IPS-NIHi11 (cell line): Measurements from ENCODE around the gene TECR.
A peak's percentile ranks its signal among the peaks of the same experiment; 100 is the strongest.
"Not testable (repeated sequence)": the region's sequence is repeated elsewhere in the genome, so short reads cannot be mapped to it uniquely, and the experiment has no call there.

Experiments used
- DNase-seq: peaks from one replicate; pipeline ENCODE4 v3.0.0; 2012; ENCODE audit warnings: mixed read lengths, low spot score

TECR gene

DNA sequence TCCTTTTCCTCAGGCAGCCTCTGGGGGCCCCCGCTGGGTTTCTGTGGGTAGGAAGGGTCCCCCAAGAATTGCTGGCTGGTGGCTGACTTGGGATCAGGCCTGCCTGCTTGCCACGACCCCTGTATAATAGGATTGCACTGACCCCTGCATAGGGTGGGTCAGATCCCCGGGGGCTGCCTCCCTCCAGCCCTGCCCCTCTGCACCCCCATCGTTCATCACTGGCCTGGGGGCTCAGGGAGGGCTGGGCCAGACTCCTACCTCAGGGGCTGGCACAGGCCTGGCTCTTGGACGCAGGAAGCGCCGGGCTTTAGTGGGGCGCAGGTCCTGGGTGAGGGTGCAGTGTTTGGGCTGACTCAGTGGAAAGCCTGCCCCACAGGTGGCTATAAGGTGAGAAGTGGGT lies 31.9 kb downstream of the TECR start:
- no peak for DNase-seq

DNA sequence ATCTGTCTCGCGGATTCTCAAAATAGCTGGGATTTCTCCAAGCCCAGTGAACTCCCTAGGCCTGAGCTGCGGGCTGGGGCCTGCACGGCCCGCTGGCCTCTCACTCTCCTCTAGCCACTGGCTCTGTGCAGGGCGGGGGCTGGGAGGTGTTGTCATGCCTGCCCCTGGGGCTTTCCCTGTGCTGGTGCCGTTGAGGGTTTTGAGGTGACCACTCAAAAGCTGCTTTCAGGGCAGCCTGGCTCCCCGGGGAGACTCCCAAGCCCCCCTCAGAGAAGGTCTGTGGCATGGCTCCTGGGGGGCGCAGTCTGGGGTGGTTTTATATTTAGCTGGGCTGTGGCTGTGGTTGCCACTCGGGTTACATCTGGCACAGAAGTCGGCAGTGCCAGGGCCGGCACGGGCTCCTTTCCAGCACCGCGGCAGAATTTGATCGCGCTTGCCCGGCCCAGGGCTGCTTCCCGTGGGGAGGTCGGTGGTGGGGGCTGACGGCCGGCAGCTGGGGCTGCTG lies 32.5 kb downstream of the TECR start:
- no peak for DNase-seq

DNA sequence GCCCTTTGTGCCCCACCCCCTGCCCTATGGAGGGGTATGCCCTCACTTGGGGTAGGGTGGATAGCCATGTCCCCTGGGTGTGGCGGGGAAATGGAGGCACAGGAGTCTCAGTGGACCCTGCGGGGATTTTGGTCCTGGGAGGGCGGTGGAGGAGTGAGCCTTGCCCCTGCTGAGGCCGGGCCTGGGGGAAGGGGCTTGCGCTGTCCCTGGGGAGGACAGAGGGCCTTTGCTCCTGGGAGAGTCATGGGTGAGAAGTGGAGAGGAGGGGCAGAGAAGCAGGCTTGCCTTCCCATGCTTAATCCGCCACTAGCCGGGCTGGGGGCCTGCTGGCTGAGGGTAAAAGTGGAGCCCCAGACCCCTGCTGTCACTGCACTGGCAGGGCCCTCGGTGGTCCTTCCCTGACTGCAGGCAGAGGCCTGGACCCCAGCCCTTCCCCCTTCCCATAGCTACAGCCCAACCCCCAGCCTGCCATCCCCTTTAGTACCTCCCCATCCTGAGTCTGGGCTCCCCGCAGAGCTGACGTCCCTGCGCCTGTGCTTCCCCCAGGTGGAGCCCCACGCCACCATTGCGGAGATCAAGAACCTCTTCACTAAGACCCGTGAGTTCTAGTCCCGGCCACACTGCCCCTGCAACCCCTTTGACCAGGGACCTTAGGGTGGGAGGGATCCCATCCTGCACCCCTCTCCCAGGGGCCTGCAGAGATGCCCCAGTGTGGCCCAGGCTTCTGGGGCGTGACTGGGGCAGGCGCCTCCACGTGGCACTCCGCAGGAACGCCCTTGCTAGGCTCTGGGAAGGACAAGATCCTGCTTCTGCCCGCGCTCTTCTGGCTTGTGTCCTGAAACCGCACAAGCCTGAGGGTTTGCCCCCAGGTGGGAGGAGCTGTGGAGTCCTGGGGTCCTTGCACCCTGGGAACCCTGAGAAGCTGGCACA lies 33.5 kb downstream of the TECR start:
- no peak for DNase-seq

DNA sequence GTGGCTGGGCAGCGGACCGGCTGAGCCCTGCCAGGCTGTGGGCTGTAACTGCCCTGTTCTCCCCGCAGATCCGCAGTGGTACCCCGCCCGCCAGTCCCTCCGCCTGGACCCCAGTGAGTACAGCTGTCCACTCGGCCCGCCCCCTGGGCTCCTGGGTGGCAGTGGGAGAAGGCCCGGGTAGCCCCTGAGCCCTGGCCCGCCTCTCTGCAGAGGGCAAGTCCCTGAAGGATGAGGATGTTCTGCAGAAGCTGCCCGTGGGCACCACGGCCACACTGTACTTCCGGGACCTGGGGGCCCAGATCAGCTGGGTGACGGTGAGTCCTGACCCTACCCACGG lies 34.2 kb downstream of the TECR start:
- no peak for DNase-seq

DNA sequence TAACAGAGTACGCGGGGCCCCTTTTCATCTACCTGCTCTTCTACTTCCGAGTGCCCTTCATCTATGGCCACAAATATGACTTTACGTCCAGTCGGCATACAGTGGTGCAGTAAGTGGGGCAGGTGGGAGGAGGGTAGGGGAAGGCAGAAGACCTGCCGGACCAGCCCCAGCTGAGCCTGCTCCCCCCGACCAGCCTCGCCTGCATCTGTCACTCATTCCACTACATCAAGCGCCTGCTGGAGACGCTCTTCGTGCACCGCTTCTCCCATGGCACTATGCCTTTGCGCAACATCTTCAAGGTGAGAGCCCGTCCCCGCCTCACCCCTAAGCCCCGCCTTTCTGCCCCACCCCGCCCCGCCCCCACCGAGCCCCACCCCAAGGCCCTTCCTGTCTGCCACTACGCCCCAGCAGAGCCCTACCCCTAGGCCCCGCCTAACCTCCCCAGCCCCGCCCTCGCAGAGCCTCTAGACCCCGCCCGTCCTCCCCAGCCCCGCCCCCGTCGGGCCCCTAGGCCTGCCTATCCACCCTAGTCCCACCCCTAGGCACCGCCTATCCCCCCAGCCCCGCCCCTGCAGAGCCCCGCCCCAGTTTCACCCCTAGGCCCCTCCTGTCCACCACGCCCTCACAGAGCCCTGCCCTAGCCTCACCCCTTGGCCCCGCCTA lies 34.7 kb downstream of the TECR start:
- DNase-seq, result peak; percentile 93

DNA sequence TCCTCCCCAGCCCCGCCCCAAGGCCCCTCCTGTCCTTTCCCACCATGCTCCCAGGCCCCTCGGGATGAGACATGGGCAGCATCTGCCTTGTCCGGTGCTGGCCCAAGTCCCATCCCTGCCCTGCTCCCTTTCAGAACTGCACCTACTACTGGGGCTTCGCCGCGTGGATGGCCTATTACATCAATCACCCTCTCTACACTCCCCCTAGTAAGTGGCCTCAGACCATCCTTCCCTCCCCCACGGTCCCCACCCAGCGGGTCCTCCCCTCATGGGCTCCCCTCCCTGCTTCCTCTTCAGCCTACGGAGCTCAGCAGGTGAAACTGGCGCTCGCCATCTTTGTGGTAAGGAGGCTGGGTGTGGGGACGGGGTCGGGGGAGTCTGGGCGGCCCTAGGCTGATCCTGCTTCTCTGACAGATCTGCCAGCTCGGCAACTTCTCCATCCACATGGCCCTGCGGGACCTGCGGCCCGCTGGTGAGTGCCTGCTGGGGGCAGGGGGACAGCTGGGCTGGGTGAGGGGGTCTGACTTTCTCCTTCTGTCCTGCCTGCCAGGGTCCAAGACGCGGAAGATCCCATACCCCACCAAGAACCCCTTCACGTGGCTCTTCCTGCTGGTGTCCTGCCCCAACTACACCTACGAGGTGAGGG lies 35.4 kb downstream of the TECR start:
- not testable (repeated sequence) for DNase-seq

DNA sequence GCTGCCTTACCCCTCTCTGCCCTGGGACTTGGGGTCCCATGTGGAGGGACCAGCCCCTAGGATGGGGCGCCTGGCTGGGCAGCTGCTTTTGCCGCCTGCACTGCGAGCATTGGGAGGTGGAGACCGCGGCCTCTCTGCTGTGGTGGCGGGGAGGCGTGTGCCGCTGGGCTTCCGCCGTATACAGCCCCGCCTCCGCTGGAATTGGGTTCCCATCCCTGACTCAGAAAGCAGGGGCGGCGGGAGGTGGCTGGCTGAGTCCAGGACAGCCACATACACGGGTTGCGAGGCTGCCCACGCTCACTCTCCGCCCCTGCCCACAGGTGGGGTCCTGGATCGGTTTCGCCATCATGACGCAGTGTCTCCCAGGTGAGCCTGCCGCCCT lies 35.9 kb downstream of the TECR start:
- DNase-seq, result no peak

DNA sequence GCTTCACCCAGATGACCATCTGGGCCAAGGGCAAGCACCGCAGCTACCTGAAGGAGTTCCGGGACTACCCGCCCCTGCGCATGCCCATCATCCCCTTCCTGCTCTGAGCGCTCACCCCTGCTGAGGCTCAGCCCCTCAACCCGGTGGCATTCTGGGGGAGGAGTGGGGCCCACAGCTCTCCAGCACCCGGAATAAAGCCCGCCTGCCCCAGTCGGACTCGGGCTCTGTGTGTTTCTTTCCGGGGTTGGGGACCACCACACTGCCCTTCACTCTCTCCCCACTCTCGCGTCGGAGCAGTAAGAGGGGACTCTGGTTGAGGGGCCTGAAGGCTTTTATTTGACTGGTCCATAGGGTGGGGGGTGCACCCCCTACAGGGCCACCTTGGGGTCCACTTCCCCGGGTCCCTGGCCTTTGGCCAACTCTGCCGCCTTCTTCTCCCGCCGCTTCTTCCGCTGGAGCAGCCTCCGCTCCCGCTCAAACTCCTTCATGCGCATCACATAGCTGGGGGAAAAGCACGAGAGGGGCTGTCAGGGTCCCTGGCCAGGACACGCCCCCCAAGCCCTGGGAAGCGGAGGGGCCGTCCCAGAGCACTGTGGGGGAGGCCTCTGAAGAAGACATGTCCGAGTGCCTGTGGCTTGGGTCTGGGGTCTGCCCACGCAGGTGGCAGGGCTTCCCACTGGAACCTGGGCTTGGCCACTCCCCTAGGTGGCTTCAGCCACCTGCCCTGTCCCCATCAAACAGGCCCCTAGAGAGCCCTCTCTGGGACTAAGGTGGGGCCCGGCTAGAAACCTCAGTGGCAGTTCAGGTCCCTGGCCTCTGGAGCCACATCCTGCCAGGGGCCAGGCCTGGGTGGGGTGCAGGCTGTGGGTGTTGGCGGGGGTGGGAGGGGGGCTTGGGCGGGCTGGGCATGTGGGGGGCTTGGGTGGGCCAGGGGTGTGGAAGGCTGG lies 36.6 kb downstream of the TECR start:
- DNase-seq, result no peak

DNA sequence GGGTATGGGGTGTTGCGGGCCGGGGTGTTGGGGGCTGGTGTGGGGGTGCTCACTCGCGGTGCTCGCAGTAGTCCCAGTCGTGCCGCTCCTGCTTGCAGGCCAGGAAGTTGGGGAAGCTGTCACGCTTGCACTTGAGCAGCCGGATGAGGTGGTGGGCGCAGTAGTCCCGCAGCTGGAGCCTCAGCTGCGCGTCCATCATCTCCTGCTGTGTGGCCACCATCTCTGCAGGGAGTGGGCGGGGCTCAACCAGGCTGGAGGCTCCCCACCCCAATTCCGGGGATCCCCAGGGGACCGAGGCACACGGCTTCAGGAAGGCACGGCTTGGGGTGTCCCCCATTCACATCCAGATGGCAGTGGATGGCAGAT lies 37.3 kb downstream of the TECR start:
- no peak for DNase-seq

DNA sequence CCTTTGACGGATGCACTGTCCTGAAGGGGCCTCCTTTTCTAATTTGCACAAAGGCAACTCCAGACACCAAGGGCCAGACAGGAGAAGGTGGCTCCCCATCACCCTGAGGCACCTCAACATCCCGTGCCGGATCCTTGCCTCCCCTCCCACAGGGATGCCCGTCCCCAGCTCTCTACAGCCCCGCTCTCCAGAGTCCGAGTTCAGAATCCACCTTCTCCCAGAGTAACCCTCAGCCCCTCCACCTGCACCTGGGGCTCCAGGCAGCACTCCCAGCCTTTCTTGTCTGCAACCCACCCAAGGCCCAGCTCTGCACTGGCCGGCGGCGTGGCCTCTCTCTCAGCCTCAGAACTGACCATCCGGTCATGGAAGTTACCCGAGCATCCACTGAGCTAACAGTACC lies 37.7 kb downstream of the TECR start:
- no peak for DNase-seq

DNA sequence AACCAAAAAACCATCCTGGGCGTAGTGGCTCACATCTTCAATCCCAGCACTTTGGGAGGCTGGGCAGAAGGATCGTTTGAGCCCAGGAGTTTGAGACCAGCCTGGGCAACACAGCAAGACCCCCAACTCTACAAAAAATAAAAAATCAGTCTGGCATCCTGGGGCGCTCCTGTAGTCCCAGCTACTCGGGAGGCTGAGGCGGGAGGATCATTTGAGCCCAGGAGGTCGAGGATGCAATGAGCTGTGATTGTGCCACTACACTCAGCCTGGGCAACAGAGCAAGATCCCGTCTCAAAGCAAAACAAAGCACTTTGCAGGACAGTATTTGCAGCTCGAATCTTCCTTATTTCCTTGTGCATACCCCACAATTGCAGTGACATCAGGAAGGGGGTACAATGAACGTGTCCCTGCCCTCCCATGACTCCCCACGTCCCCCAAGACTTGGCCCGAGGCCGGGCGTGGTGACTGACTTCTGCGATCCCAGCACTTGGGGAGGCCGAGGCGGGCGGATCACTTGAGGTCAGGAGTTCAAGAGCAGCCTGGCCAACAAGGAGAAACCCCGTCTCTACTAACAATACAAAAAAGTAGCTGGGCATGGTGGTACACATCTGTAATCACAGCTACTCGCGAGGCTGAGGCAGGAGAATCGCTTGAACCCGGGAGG lies 41.6 kb downstream of the TECR start:
- DNase-seq, result no peak

DNA sequence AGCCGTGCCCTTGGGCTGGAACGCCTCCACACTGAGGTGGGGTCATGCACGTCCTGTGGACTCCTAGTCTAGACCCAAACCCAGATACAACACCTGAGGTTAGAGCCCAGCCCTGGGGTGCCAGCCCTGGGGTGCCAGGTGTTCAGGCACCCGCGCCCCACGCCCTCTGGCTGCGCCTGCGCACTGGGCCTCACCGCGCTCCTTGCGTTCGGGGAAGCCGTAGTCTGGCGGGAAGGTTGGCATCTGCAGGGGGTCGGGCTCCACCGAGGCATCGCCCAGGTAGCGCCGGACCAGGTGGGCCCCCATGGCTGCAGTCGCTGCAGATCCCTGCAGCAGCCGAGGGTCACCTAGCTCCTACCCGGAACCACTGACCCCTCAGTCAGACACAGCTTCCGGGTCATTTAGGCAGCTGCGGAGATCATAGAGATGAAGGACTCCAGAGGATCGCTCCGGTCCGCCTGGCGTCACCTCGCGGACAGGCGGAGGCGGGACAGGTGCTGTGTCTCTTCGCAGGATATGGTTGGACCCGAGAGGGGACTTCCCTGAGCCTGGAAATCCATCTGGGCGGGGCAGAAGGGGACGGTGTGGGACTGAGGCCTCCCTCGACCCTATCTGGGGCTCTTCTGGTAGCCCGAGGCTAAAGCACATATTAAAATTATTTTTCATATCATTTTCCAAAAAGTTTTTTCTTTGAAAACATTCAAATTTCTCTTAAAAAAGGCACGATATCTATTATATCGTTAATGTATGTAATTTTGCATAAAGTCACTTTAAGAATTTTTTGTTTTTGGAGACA lies 42.5 kb downstream of the TECR start, which contains the start of gene NDUFB7:
Gene NDUFB7, minus strand, starts transcription at position 372 of the 796 bp plus-strand sequence. Its CDS starts 66 bp downstream, at position 306.
- DNase-seq, result peak; percentile 91

DNA sequence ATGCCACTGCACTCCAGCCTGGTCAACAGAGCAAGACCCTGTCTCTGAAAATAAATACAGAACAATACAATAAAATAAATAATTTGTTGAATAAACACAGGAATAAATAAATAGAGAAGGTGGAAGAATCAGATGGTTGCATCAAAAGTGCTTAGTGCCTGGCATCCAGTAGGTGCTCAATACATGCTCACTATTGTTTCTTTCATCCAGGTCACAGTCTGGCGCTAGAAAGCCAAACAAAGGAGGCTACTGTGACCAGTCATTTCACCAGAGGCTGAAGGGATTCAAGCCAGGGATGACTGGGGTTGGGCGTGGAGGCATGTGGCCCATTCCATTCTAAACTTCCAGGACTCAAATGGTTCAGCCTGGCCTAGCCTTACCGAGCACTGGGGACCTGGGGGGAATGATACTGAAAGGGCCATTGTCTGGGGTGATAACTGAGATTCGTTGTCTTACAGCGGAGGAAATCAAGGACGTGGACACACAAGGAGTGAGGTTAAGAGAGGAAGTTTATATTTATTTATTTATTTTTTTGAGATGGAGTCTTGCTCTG lies 46.1 kb downstream of the TECR start:
- no peak for DNase-seq

DNA sequence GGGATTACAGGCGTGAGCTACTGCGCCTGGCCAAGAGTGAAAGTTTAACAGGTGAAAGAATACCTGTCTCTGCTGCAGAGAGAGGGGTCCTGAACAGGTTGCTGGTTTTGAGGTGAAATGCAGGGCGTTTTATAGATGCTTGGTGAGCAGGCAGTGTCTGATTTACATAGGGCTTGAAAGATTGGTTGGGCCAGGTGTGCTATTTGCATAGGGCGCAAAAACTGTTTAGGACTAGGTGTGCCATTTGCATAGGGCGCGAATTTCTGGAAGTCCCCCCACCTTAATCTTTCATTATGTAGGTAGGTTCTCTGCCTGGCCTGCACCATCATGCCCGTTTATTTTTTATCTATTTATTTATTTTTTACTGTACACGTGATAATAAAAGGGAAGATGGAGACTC lies 47.0 kb downstream of the TECR start:
- DNase-seq, result no peak

DNA sequence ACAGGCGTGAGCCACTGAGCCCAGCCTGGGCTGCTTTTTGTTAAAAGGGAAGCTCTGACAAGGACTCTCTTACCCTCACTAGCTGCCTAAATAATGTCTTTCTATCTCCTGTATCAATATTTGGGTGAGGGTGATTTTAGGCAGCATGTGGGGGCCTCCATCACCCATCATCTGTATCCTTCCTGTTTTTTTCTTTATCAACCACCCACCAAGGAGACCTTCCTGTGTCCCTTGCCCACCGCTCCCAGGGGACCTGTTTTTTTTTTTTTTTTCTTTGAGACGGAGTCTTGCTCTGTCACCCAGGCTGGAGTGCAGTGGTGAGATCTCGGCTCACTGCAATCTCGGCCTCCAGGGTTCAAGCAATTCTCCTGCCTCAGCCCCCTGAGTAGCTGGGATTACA lies 47.9 kb downstream of the TECR start:
- no peak for DNase-seq

DNA sequence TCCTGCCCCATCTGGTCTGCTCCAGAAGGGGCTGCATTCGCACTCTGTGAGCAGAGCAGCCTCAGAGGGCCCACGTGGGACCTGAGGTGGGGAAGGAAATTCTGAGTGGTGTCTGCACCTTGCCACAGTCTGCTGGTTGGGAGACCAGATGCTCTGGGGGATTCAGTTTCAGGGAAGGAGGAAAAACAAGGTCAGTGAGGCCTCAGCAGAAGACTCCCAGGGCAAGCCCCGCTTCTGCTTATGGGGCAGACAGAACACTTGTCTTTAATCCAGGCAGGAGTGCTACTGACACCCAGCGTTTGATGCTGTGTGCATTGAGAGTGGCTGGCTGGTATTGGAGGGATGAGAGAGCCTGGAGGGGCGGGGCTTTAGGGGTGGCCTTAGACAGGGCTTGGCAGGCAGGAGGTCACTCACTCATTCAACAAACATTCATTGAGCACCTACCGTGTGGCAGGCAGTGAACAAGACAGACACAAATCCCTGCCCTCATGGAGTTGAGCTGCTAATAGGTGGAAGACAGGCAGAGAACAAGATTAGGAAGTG lies 48.6 kb downstream of the TECR start:
- DNase-seq, result peak; percentile 46

DNA sequence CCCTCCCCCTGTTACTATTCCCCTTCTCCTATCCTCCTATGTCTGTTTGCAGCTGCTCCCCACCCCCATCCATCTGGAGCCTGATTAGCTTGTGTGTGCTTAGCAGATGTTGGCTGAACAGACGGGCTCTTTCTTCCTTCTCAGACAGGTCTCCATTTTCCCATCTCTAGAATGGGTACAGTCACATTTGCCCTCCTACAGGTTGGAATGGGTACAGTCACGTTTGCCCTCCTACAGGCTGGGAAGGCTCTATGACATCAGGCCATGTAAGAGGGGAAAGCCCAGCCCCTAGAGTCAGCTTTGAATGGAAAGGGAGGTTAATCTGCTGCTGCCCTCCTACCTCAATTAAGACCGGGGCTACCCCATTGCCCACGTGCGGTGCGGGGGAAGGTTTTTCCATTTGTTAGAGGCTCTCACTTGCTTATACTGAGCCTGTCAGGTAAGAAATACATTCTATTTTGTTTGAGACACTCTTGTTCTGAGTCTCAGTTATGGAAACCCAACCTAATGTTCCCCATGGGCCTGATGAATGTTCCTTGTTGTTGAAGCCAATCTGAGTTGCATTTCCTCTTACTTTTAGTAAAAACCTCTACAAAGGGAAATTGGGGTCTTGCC lies 51.3 kb downstream of the TECR start:
- DNase-seq, result no peak

DNA sequence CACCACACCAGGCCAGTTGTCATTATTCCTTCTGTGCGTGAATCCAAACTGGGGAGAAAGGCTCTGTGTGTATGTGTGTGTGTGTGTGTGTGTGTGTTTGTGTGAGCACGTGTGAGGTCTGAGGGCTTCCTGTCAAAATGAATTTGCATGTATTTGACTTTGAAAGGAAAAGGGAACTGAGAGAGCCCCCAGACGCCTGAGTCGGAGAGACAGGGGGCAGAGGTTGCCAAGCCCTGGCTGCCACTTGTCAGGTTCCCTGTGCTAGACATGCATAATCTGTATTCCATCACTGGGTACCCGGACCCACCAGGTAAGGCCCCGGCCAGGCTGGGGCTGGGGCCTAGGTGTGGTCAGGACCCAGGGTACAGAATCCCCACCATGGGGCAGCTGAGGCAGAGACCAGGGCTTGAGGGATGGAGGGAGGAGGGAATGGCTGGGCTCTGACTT lies 53.5 kb downstream of the TECR start, which contains the start of gene CLEC17A:
Gene CLEC17A, plus strand, starts transcription at position 191 of the 447 bp plus-strand sequence. Its CDS starts 77 bp downstream, at position 268.
- no peak for DNase-seq

DNA sequence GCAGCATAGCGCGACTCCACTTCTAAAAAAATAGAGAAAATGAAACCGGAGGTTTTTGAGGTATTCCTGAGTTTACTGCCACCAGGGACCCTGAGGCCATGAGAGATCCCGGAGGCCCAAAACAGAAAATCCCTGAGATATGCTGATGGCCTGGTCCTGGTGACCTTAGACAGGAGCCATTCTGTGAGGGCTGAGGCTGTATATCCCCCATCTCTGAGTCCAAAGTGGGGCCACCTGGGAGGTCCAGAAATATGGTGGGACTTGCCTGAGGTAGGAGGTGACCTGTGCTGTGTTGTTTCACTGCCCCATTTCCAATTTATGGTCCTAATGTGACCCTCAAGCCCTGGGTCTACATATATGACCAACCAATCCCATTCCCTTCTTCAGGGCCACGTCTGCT lies 55.0 kb downstream of the TECR start:
- DNase-seq, result not testable (repeated sequence)
